ENCODE results near the gene BICDL1. TPM values are rescaled to one million over a fixed set of nuclear protein-coding genes. Genes with fewer than 3 reads are reported as not detected.

BICDL1 gene
- total and polyA plus RNA-seq, 8 donors = 2.0 to 23.0 (median 6.8) TPM

DNA sequence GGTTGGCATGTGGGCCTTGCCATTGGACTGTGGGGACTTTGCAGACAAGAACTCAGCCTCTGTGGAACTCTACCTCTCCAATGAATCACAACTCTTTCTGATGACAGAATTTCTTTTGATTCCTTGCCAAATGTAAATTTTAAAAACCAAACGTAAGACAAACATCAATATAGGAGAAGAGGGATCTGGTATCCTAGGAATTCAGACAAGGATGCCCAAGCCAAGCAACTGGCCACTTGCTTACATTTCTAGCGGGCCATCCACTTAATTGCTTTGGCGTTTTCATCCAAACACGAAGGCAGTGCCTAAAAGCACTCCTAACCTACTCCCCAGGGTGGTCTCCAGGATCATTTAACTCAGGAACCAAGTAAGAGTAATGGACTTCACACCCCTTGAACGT lies 150.9 kb downstream of the BICDL1 start:
- H3K9me3 ChIP-seq = no peaks in the 10 kb centered on the region
- H3K27me3 ChIP-seq = no peaks in the 10 kb centered on the region
- no peak for TF ChIP-seq CTCF (IDR thresholded peaks at IDR 0.05)
- FAIRE-seq = no peak
- 79% methylated on average over 5 of the region's 5 CpGs for WGBS, 2 donors
- no peak overlapping the region for H3K27ac ChIP-seq
- intact Hi-C loops (cut with DNase I) = loop anchor here in 1 of 3 donors (10.0 kb wide), 1 partner anchor 45 kb away; no protein-coding TSS in a partner anchor
- H3K4me1 ChIP-seq = no peaks in the 10 kb centered on the region
- peak in 1 of 6 donors; percentile 2 for DNase-seq
- ATAC-seq = no peak
- peaks cover 0 to 90% (median 64%) of the 10 kb centered on the region in 3 donors for H3K36me3 ChIP-seq
- H3K4me3 ChIP-seq = no peak overlapping the region

- FAIRE-seq (no peak), ATAC-seq (no peak), DNase-seq (no peak)
- Histone ChIP-seq H3K27ac (no peak overlapping the region), H3K4me3 (no peak overlapping the region), H3K36me3 (peaks cover 5 to 90% (median 64%) of the 10 kb centered on the region in 3 donors), H3K27me3 (no peaks in the 10 kb centered on the region), H3K9me3 (no peaks in the 10 kb centered on the region), H3K4me1 (no peaks in the 10 kb centered on the region)
- no peak for TF ChIP-seq CTCF (IDR thresholded peaks at IDR 0.05)
- 94 to 96% methylated on average over 9 of the region's 9 CpGs for WGBS, 2 donors
- intact Hi-C loops (cut with DNase I) = no loop called here
Measured at GRCh38 chr12:120140603-120141002, 151.6 kb downstream of the BICDL1 start.

GRCh38 chr12:120141336-120141735 lies 152.3 kb downstream of the BICDL1 start:
- TF ChIP-seq CTCF (IDR thresholded peaks at IDR 0.05) = no peak
- Histone ChIP-seq H3K27me3 (no peaks in the 10 kb centered on the region), H3K4me1 (no peaks in the 10 kb centered on the region), H3K36me3 (peaks cover 9 to 89% (median 56%) of the 10 kb centered on the region in 3 donors), H3K27ac (no peak overlapping the region), H3K4me3 (no peak overlapping the region), H3K9me3 (no peaks in the 10 kb centered on the region)
- no peak for ATAC-seq
- intact Hi-C loops (cut with DNase I) = no loop called here
- DNase-seq = no peak
- 94 to 96% methylated on average over 6 of the region's 6 CpGs for WGBS, 2 donors
- FAIRE-seq = no peak

DNA sequence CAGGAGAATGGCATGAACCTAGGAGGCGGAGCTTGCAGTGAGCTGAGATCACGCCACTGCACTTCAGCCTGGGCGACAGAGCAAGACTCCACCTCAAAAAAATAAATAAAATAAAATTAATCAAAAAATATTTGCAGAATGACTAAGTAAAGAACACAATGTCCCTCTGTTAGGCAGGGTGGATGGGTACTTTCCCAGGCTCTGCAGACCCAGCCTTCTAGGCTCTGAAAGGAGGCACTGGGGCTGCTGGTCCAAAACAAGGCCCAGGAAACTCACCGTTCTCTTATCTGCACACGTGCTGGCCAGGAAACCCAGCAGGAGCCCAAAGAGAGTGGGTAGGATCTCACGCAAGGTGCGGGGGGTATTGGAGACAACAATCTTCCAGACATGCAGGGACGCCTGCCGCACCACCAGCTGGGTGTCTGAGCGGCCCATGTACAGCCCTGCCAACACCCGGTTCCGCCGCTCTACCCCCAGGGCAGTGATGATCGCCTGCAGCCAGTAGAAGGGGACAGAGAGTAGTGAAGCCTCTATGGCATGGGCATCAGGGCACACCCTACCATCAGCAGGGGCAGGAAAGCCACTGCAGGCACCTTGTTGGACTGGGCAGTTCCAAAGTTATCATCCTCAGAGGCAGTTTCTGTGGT lies 153.3 kb downstream of the BICDL1 start:
- DNase-seq (no peak), ATAC-seq (peak in 2 of 4 donors; percentile 24 to 60), FAIRE-seq (no peak)
- 92 to 93% methylated on average over 14 of the region's 14 CpGs for WGBS, 2 donors
- Histone ChIP-seq H3K27me3 (no peaks in the 10 kb centered on the region), H3K27ac (no peak overlapping the region), H3K4me3 (no peak overlapping the region), H3K9me3 (no peaks in the 10 kb centered on the region), H3K36me3 (peaks cover 9 to 89% (median 53%) of the 10 kb centered on the region in 3 donors), H3K4me1 (no peaks in the 10 kb centered on the region)
- TF ChIP-seq CTCF (IDR thresholded peaks at IDR 0.05) = no peak
- intact Hi-C loops (cut with DNase I) = no loop called here

Other genes starting within 250 kb of the BICDL1 start
- 1 to 10 TPM in 2 of 6 donors, under 1 TPM in 4; 0.56 to 2.7 (median 0.84) TPM for gene CIT, start 111.9 kb upstream of the BICDL1 start, total RNA-seq
- gene CIT, start 111.9 kb upstream of the BICDL1 start, polyA plus RNA-seq = 1 to 10 TPM in 1 of 2 donors, under 1 TPM in 1; 0.38 to 1.0 TPM
- gene RAB35, start 127.5 kb downstream of the BICDL1 start, total RNA-seq = 10 to 100 TPM; 10.7 to 23.0 (median 15.0) TPM
- gene RAB35, start 127.5 kb downstream of the BICDL1 start, polyA plus RNA-seq = 10 to 100 TPM; 13.6 to 13.9 TPM
- 10 to 100 TPM; 35.3 to 54.1 (median 40.4) TPM for gene GCN1, start 205.5 kb downstream of the BICDL1 start, total RNA-seq
- gene GCN1, start 205.5 kb downstream of the BICDL1 start, polyA plus RNA-seq = 10 to 100 TPM; 18.9 to 32.4 TPM
- 1,000 to 10,000 TPM; 1,016 to 2,628 (median 1,602) TPM for gene RPLP0, start 211.9 kb downstream of the BICDL1 start, total RNA-seq
- 1,000 to 10,000 TPM; 1,778 to 1,915 TPM for gene RPLP0, start 211.9 kb downstream of the BICDL1 start, polyA plus RNA-seq

Measured in pancreas (tissue), 10 donors.